B cell (primary cell): ENCODE measurements around the gene GPR78. TPM values are rescaled to one million over a fixed set of nuclear protein-coding genes. Genes with fewer than 3 reads are reported as not detected.

Experiments
- ATAC-seq: fragments of 200-7000 bp; cut with Tn5 transposase; one replicate; pipeline ENCODE4 v1.10.0; 2021; ENCODE audit warnings: low read depth, mild to moderate bottlenecking, moderate number of reproducible peaks, moderate library complexity
- CTCF ChIA-PET: fragments of 350-600 bp; sonication (Branson Sonifier 250); formaldehyde crosslinking; loops from one replicate; lab custom pipeline; 2021; ENCODE audit warnings: antibody characterized with exemption, inconsistent platforms; lab: Charles Lee
- POLR2A ChIA-PET: fragments of 350-600 bp; sonication (Branson Sonifier 250); formaldehyde crosslinking; loops from one replicate; lab custom pipeline; 2021; ENCODE audit warnings: antibody characterized with exemption; lab: Charles Lee
- DNase-seq: peaks from one replicate; pipeline ENCODE4 v3.0.0; 2013
- H2AFZ ChIP-seq: 2 replicates; pipeline ENCODE4 v1.6.1; 2012; ENCODE audit warnings: mild to moderate bottlenecking, low read depth, low read length; ENCODE audit not compliant: insufficient read depth, poor library complexity, severe bottlenecking
- H3K27ac ChIP-seq, 2 donors: 1 replicate in 1 of 2; 2 replicates in 1 of 2; pipeline ENCODE4 v1.5.1; 2012 to 2013; ENCODE audit warnings: low read length in 2 of 2, mild to moderate bottlenecking in 2 of 2, moderate library complexity in 1 of 2
- H3K27me3 ChIP-seq, 4 experiments: fragments of 200-600 bp in 1 of 4; sonication (generic) in 1 of 4; replicated peaks in 1 of 4; 1 replicate in 2 of 4; 2 replicates in 2 of 4; pipeline versions ENCODE4 v1.6.1 to v1.7.0; 2013 to 2016; ENCODE audit warnings: low read length in 3 of 4, mild to moderate bottlenecking in 2 of 4, mixed read lengths in 1 of 4, moderate library complexity in 1 of 4; ENCODE audit not compliant: insufficient read depth in 4 of 4, control insufficient read depth in 3 of 4; ENCODE audit errors: control extremely low read depth in 1 of 4
- H3K36me3 ChIP-seq, 2 experiments: replicated peaks in 1 of 2; 1 replicate in 1 of 2; 2 replicates in 1 of 2; pipeline versions ENCODE4 v1.6.1 to v1.7.1; 2013; ENCODE audit warnings: low read length in 1 of 2; ENCODE audit not compliant: insufficient read depth in 2 of 2, control insufficient read depth in 1 of 2; ENCODE audit errors: control extremely low read depth in 1 of 2, extremely low read depth in 1 of 2
- H3K4me1 ChIP-seq, 2 donors: fragments of 200-600 bp in 1 of 2; sonication (generic) in 1 of 2; 1 replicate in 1 of 2; 2 replicates in 1 of 2; pipeline versions ENCODE4 v1.5.1 to v1.6.1; 2013 to 2017; ENCODE audit warnings: low read length in 2 of 2; ENCODE audit not compliant: control insufficient read depth in 2 of 2, insufficient read depth in 2 of 2
- H3K4me2 ChIP-seq: replicated peaks from 2 replicates; pipeline ENCODE3; 2012; ENCODE audit warnings: mild to moderate bottlenecking, low read depth, low read length; ENCODE audit not compliant: poor library complexity, severe bottlenecking
- H3K4me3 ChIP-seq, 5 experiments: fragments of 200-600 bp in 1 of 5; sonication (generic) in 1 of 5; 1 replicate in 3 of 5; 2 replicates in 2 of 5; pipeline versions ENCODE4 v1.5.1 to v1.7.0; 2011 to 2016; ENCODE audit warnings: low read length in 4 of 5, mild to moderate bottlenecking in 4 of 5, low read depth in 2 of 5, control low read depth in 1 of 5, moderate library complexity in 1 of 5; ENCODE audit not compliant: insufficient read depth in 1 of 5; ENCODE audit errors: control extremely low read depth in 1 of 5, extremely low read depth in 1 of 5
- H3K79me2 ChIP-seq: fragments of 200-600 bp; sonication (generic); one replicate; pipeline ENCODE4 v1.6.0; 2016; ENCODE audit warnings: low read length; ENCODE audit not compliant: control insufficient read depth, insufficient read depth
- H3K9ac ChIP-seq: fragments of 200-600 bp; sonication (generic); 2 replicates; pipeline ENCODE4 v1.6.1; 2017; ENCODE audit warnings: mild to moderate bottlenecking, low read length, moderate library complexity
- H3K9me3 ChIP-seq, 3 donors: one replicate each; pipeline versions ENCODE4 v1.6.1 to v1.7.1; 2013; ENCODE audit warnings: low read length in 2 of 3; ENCODE audit not compliant: control insufficient read depth in 2 of 3, insufficient read depth in 1 of 3; ENCODE audit errors: control extremely low read depth in 1 of 3
- H4K20me1 ChIP-seq: 2 replicates; pipeline ENCODE4 v1.6.0; 2012; ENCODE audit warnings: mild to moderate bottlenecking, low read length; ENCODE audit not compliant: insufficient read depth, control insufficient read depth, poor library complexity, severe bottlenecking
- H3K27ac Mint-ChIP-seq: one replicate; pipeline ENCODE4 v1.8.0; 2021; ENCODE audit warnings: mixed read lengths
- H3K27me3 Mint-ChIP-seq: one replicate; pipeline ENCODE4 v1.8.0; 2021; ENCODE audit warnings: mixed read lengths
- H3K4me1 Mint-ChIP-seq: one replicate; pipeline ENCODE4 v1.8.0; 2021; ENCODE audit warnings: mixed read lengths
- H3K4me3 Mint-ChIP-seq: one replicate; pipeline ENCODE4 v1.8.0; 2021; ENCODE audit warnings: mixed read lengths
- H3K9me3 Mint-ChIP-seq: one replicate; pipeline ENCODE4 v1.8.0; 2022; ENCODE audit warnings: mixed read lengths; ENCODE audit not compliant: insufficient read depth
- EZH2 ChIP-seq: IDR thresholded peaks from 2 replicates; pipeline ENCODE4 v1.6.1; 2012; ENCODE audit warnings: borderline replicate concordance, low read depth, mild to moderate bottlenecking, moderate library complexity, low read length; ENCODE audit not compliant: insufficient read depth, poor library complexity, severe bottlenecking
- WGBS: methylation state at CpG from one replicate; pipeline ENCODE4 v1.1.5; 2013; ENCODE audit warnings: missing lambda C conversion rate; ENCODE audit not compliant: insufficient coverage; 5-methylcytosine and 5-hydroxymethylcytosine counted together
- intact Hi-C: fragments of 100-400 bp; cut with micrococcal nuclease; formaldehyde crosslinking; loops from one replicate; pipeline ENCODE4 v1.10.0; 2022
- polyA plus RNA-seq: library from polyadenylated mRNA; depleted of rRNA; stranded (reverse); fragments of >200 nt; gene quantifications from 2 replicates; pipeline ENCODE4 v1.2.3, GENCODE V29; 2012
- total RNA-seq, 2 donors: library from RNA; stranded (reverse); fragments of 120-200 nt in 1 of 2; gene quantifications; 1 replicate in 1 of 2; 2 replicates in 1 of 2; pipeline versions ENCODE4 v1.2.3 to v1.2.4, GENCODE V29; 2013 to 2022
- TF ChIP-seq, protein P1 (sequence below): fragments of 200-600 bp; IDR thresholded peaks from one replicate; pipeline ENCODE4 v1.8.0; 2022; ENCODE audit warnings: antibody characterized with exemption, mild to moderate bottlenecking

Gene GPR78
- total and polyA plus RNA-seq, 2 donors (not counting 1 experiment from before 2014, with no cell fraction given) = not detected

GRCh38 chr4:8556341-8557150 lies 23.6 kb upstream of the GPR78 start:
- no peaks in the 10 kb centered on the region for H3K4me1 ChIP-seq
- 96% methylated on average over 10 of the region's 17 CpGs for WGBS
- ChIA-PET CTCF (no interaction called here), POLR2A (no interaction called here)
- Mint-ChIP-seq H3K4me1 (no peaks in the 10 kb centered on the region), H3K4me3 (no peak overlapping the region), H3K27me3 (peaks cover 3% of the 10 kb centered on the region), H3K27ac (no peak overlapping the region), H3K9me3 (no peaks in the 10 kb centered on the region)
- H4K20me1 ChIP-seq = no peaks in the 10 kb centered on the region
- H3K27ac ChIP-seq = no peak overlapping the region
- no peak overlapping the region for H2AFZ ChIP-seq
- TF ChIP-seq EZH2 = no peak
- TF ChIP-seq, protein P1, sequence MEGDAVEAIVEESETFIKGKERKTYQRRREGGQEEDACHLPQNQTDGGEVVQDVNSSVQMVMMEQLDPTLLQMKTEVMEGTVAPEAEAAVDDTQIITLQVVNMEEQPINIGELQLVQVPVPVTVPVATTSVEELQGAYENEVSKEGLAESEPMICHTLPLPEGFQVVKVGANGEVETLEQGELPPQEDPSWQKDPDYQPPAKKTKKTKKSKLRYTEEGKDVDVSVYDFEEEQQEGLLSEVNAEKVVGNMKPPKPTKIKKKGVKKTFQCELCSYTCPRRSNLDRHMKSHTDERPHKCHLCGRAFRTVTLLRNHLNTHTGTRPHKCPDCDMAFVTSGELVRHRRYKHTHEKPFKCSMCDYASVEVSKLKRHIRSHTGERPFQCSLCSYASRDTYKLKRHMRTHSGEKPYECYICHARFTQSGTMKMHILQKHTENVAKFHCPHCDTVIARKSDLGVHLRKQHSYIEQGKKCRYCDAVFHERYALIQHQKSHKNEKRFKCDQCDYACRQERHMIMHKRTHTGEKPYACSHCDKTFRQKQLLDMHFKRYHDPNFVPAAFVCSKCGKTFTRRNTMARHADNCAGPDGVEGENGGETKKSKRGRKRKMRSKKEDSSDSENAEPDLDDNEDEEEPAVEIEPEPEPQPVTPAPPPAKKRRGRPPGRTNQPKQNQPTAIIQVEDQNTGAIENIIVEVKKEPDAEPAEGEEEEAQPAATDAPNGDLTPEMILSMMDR = no peak
- DNase-seq (no peak), ATAC-seq (no peak)
- H3K36me3 ChIP-seq = no peaks in the 10 kb centered on the region
- intact Hi-C loops = no loop called here
- no peak overlapping the region for H3K4me2 ChIP-seq
- H3K79me2 ChIP-seq = no peaks in the 10 kb centered on the region
- H3K27me3 ChIP-seq = no peaks in the 10 kb centered on the region
- no peak overlapping the region for H3K4me3 ChIP-seq
- H3K9ac ChIP-seq = no peak overlapping the region
- H3K9me3 ChIP-seq = peaks cover 0 to 3% (median 0%) of the 10 kb centered on the region in 3 donors
